ENCODE data around the gene MEP1A.
"Not testable (repeated sequence)": the region's sequence is repeated elsewhere in the genome, so short reads cannot be mapped to it uniquely, and the experiment has no call there.

The MEP1A gene

DNA sequence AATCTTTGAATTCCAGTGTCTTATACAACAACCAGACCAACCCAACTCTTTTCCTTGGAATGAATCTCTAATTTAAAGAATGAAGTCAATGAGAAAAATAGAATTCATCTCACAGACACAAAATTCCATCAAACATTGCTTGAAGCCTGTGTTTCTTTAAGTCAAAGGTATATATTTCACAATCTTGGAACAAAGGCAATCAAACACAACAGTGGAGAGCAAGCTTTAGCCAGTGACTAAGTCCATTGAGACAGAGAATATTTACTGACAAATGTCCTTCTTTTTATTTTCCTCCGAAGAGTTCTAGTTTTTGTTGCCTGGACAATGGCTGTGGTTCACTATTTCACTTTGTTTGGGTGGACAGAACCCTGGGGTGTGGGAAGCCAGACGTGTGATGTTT lies 35.8 kb downstream of the MEP1A start:
- no peak for DNase-seq

DNA sequence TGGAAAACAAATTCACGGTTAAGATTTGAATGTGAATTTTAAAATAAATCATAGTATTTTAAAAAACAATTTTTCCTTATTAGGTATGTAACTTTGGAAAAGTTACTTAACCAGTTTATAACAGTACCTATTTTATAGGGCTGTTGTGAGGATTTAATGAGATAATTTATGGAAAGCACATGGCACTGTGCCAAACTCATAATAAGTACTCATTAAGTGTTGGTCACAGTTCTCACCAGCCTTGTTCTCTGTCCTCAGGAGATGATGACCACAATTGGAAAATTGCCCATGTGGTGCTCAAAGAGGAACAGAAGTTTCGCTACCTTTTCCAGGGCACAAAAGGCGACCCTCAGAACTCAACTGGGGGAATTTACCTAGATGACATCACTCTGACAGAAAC lies 39.6 kb downstream of the MEP1A start:
- DNase-seq: no peak

GRCh38 chr6:46834257-46834916 lies 41.2 kb downstream of the MEP1A start:
- not testable (repeated sequence) for DNase-seq

DNA sequence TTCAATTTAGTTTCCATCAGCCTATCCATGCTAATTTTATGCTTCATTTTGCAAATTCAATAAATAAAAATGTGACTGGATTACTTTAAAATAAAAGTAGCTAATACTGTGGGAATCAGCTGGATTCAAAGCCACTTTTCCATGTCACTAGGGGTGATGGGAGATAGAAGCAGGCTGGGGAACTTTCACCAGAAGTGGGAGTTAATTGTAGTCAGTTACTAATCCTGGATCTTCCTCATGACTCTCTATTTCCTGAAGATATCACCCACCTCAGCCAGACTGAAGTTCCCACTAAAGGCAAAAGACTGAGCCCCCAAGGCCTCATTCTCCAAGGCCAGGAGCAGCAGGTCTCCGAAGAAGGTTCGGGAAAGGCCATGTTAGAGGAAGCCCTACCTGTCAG lies 41.8 kb downstream of the MEP1A start:
- not testable (repeated sequence) for DNase-seq

DNA sequence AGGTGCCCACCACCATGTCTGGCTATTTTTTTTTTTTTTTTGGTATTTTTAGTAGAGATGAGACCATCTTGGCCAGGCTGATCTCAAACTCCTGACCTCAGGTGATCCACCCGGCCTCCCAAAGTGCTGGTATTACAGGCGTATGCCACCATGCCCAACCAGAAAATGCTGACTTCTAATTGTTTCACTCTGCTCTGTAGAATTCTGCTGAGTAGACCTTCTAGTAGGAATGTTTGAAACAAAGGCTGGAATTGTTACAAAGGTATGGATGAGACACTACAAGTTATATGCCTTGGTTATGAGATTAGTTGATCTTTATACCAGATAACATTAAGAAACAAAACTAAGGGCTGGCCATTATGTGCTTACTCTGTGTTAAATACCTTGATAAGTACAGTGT lies 44.8 kb downstream of the MEP1A start:
- no peak for DNase-seq

GRCh38 chr6:46842252-46842846 lies 49.2 kb downstream of the MEP1A start:
- DNase-seq: not testable (repeated sequence)

DNA sequence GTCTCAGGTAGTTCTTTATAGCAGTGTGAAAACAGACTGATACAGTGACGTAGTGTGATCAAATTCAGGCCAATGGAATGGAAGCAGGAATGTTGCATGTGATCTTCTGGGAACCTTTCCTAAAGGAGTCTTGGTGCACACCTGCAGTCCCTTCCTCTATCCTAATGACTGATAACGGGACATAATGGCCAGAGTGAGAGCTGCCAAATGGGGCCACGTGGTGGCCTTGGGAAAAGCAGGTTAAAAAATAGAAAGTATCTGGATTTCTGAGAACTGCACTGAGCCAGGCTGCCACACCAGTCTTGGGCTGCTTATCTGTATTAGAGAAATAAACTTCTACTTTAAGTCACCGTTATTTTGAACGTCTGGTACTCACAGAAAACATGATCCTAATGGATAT lies 51.9 kb downstream of the MEP1A start:
- no peak for DNase-seq

- DNase-seq: peak; percentile 1 to 90 (median 56)
These were observed 55.6 kb downstream of the MEP1A start for GRCh38 chr6:46848684-46849360.

DNA sequence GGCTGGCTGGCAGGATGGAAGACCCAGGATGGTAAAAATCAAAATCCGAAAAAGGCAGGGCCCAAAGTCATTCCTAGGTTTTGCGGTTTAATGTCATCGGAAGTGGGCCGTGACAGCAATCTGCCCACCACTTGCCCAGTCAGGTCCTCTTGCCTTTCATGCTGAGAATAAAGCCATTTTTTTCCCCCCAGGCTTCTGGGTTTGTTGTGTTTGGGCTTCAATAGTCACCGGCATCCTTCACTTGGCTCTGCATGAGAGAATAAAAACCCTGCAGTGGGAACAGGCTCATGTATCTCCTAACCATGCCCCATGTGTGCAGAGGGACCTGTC lies 56.1 kb downstream of the MEP1A start:
- DNase-seq: no peak

- no peak for DNase-seq
These were observed 57.6 kb downstream of the MEP1A start for GRCh38 chr6:46850792-46851191.

- DNase-seq: not testable (repeated sequence)
These were observed 58.4 kb downstream of the MEP1A start for GRCh38 chr6:46851576-46851975.

DNA sequence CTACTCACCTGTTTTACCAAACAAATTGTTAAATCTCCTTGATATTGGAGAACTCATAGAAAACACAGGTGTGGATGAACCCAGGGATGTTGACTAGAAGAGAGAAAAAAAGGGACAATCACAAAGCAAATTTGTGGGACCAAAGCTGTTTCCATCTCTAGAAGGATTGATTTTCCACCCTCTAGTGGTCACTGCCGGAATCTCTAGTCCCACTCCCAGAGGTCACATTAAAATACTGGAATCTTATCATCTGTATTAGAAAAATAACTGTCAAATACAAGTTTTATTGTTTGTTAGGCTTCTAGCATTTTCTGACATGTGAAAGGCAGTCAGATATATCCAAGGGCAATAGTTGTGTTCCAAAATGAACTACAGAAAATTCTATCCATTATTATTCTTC lies 62.8 kb downstream of the MEP1A start:
- DNase-seq: peak in 1 of 56 donors; percentile 28

DNA sequence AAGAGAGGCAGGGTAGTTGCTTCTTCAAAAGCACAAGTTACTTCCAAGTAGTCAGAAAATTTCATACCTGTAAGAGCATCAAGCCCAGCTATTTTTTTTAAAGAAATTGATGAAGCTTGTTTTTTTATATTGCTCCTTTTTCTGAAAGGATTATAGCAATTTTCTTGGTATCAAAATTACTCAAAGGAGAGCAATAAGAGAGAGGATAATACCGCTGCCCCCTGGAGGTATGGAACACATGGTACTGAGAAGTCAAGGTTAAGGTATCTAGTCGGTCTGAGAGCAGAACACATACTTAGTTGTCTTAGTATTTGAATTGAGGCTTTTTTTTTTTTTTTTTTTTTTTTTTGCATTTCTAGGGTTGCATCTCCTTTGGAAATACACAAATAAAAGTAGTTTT lies 69.2 kb downstream of the MEP1A start:
- no peak for DNase-seq

- DNase-seq: no peak
These were observed 70.6 kb downstream of the MEP1A start for GRCh38 chr6:46863791-46864190.

- DNase-seq: no peak
These were observed 72.0 kb downstream of the MEP1A start for GRCh38 chr6:46865221-46865620.

GRCh38 chr6:46867411-46867810 lies 74.2 kb downstream of the MEP1A start:
- DNase-seq: no peak

- DNase-seq: no peak
These were observed 82.9 kb downstream of the MEP1A start for GRCh38 chr6:46876126-46876525.

GRCh38 chr6:46879003-46879402 lies 85.8 kb downstream of the MEP1A start:
- DNase-seq: no peak

GRCh38 chr6:46882645-46883044 lies 89.5 kb downstream of the MEP1A start:
- no peak for DNase-seq

DNA sequence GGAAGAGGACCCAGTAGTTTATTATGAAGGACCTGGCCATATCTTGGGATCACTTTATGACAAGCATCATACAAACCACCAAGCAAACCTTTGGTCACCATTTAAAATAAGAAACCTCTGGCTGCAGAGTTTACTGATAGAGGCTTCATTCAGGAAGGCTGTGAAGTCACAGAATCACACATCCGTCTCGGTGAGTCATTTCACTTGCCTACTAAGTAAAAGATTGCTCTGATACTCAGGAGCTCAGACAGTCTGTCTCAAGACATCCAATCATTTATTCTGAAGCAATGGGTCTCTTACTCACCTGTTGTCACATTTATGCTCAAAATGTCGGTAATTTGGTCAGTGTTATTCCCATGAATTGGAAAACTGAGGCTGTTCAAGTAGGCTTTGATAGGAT lies 94.8 kb downstream of the MEP1A start:
- DNase-seq: no peak

DNA sequence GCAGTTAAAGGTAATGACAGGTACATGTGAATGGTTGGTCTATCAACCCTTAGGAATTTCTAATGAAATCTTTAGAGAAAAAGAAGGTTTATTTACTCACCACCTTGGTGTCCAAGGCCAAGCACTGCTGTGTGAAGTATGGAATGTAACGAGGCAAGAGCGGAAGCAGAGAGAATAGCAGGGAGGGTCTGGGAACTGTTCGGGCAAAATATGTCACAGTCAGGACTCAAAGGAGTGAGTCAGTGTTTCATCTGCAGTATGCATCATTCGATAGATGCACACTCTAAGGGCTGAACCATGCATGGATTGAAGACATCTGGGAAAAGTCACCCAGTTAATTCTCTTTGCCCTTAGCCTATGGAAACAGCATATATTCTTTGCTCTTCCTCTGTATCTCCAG lies 95.4 kb downstream of the MEP1A start:
- no peak for DNase-seq

All from amygdala (tissue), 56 donors.